ENCODE results near the gene PAF1. TPM values are rescaled to one million over a fixed set of nuclear protein-coding genes. Genes with fewer than 3 reads are reported as not detected.

Gene PAF1
- total and polyA plus RNA-seq, 2 of the 13 experiments (the other 11 are each of a cell fraction or from before 2014, with no cell fraction given) = 30.2 to 31.1 TPM

DNA sequence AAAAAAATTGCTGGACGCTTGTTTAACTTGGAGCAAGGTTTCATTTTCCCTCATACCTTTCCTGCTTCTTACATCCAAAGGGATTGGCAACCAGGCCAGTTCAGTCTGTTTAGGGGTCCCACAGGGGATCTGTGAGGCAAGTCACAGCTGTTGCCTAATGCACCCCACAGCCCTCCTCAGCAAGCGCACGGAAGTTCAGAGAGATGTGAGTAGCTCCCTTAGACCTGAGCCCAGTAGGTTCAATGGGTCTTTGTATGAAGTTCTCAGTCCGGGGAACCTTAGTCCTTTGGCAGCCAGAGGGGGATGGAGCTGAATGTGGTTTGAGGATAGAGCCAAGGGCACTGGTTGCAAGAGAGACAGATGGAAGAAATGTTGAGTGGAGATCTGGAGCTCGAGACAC, 35.7 kb downstream of the PAF1 start (continued):
- TF ChIP-seq ZNF17 (CRISPR knock-in tag; IDR thresholded peaks at IDR 0.05) (no peak), SAFB2 (CRISPR knock-in tag; IDR thresholded peaks at IDR 0.05; ENCODE audit: borderline replicate concordance, low read depth) (no peak), CHD2 (IDR thresholded peaks at IDR 0.05; ENCODE audit: low read depth, low read length) (no peak), SP140L (CRISPR knock-in tag; IDR thresholded peaks at IDR 0.05; ENCODE audit: borderline replicate concordance) (no peak), ZNF121 (CRISPR knock-in tag; IDR thresholded peaks at IDR 0.05) (no peak)

DNA sequence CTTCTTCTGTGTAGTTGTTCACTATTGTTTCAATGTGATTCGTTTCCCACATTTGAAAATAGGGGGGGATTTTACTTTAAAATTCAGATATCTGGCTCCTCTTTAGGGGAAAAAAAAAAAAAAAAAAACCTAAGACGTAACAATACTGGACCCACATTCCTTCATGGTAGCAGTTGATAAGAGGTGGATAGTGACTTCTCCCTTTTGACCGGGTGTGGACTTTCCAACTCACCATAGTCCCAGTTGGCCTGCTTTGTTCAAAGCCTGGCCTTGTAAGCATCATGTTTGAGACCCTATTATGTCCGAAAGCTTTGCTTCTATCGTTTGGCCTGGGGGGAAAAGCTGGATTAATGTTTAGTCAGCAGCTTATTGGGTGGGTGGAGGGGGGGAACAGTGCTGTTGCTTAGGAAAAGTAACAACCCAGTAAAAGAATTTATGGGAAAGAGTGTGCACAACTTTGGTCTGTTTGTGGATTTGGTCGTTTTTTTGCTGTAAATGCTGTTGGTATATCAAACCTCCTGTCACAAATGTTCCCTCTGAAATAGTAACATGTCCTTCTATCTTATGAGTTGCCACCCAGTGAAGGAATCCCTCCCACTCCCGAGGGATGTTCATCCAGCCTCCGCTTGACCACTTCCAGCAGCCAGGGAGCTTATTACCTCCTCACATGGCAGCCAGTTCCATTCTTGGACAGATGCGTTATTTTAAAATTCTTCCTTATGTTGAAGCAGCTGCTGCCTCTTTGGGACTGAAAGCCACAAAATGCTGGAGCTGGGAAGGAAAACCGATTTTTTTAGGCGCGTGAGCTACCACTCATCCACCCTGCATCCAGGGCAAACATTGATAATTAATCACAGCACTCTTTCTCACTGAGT, 38.3 kb downstream of the PAF1 start:
- peaks cover 21 to 65% of the 10 kb centered on the region in 2 experiments for H3K36me3 ChIP-seq (replicated peaks in 1 of 2; ENCODE audit: control insufficient read depth in 1 of 2, insufficient read depth in 2 of 2, low read length in 2 of 2)
- no peak overlapping the region for H3K4me2 ChIP-seq (ENCODE audit: low read depth, low read length)
- no peaks in the 10 kb centered on the region for H3K27me3 ChIP-seq (ENCODE audit: control insufficient read depth in 1 of 2, insufficient read depth in 2 of 2, low read length in 2 of 2)
- CTCF ChIA-PET (ENCODE audit: low intra/inter-chr PET ratio, low total read pairs) = no interaction called here
- POLR2A ChIA-PET = no interaction called here
- no peak for FAIRE-seq
- no peaks in the 10 kb centered on the region for H3K79me2 ChIP-seq (ENCODE audit: insufficient read depth, low read length)
- no TSS peak for BruUV-seq (replicated peaks)
- DNase-seq (ENCODE audit: low spot score) = no peak
- H4K20me1 ChIP-seq (ENCODE audit: insufficient read depth, low read length) = no peaks in the 10 kb centered on the region
- TF ChIP-seq MAFK (conservative IDR thresholded peaks at IDR 0.05 in 1 of 2, IDR thresholded peaks at IDR 0.05 in 1 of 2; ENCODE audit: low read length in 2 of 2) (0 out of 4 replicates have a peak, but pooled peaks of 1 of the 2 experiments have one; percentile 14), NFYB (CRISPR knock-in tag; IDR thresholded peaks at IDR 0.05) (no peak)
- H3K4me3 ChIP-seq (replicated peaks in 1 of 3; ENCODE audit: insufficient read depth in 1 of 3, low read depth in 2 of 3, low read length in 3 of 3) = no peak overlapping the region
- no peaks in the 10 kb centered on the region for H3K9me3 ChIP-seq (ENCODE audit: low read length)
- no peak overlapping the region for H3K9ac ChIP-seq (ENCODE audit: insufficient read depth, low read depth, low read length)
- no peaks in the 10 kb centered on the region for H3K4me1 ChIP-seq (ENCODE audit: insufficient read depth, low read length)
- H2AFZ ChIP-seq (ENCODE audit: low read length) = no peak overlapping the region
- in situ Hi-C loops (cut with HindIII; ENCODE audit: extremely low pct_ligation_motif_present, low pct_unique_long_range_greater_than_20kb) (no loop called here), intact Hi-C loops (cut with micrococcal nuclease; ENCODE audit: unreplicated experiment) (no loop called here)
- no peak overlapping the region for H3K27ac ChIP-seq (ENCODE audit: extremely low read length, insufficient read depth, low read length)
- no peak for ATAC-seq
- WGBS (ENCODE audit: low lambda C conversion rate) = 91% methylated on average over 12 of the region's 12 CpGs

Measured in HepG2 (cell line).